GM21381 (cell line): Measurements from ENCODE around the gene C20orf173.
"Not testable (repeated sequence)": the region's sequence is repeated elsewhere in the genome, so short reads cannot be mapped to it uniquely, and the experiment has no call there.

Source experiments
- ATAC-seq: cut with Tn5 transposase; IDR thresholded peaks from one replicate; pipeline ENCODE4 v1.9.1; 2021; ENCODE audit warnings: mild to moderate bottlenecking, moderate library complexity; ENCODE audit not compliant: unreplicated experiment

Gene C20orf173, protein sequence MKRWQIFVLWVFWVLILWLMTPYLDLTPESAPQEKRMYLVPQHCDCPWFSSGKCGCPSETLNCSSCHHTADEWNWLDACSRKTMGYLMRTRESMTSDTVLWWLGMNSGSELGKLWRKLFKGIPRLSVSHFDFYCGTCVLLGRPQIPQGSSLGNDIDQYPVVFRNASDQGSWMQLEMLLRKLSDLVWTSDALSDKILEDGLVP

GRCh38 chr20:35529552-35529951, at the start of gene C20orf173:
TSS of gene C20orf173 (minus strand) at chr20:35529652. CDS start at chr20:35529373, 279 bp downstream.
- ATAC-seq: no peak

GRCh38 chr20:35579196-35579595, 49.7 kb upstream of the C20orf173 start:
- ATAC-seq: no peak

DNA sequence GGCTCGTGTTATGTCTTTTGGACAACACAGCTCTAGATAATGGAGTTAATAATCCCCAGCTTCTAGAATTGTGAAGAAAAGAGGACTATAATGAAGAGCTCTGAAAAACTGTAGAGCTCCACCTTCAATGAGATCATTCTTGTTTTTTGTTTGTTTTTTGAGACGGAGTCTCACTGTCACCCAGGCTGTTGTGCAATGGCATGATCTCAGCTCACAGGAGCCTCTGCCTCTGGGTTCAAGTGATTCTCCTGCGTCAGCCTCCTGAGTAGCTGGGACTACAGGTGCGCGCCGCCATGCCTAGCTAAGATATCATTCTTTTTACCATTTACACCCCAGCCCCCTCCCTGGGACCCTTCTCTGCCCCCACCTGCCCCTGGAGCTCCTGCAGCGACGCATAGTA, 49.0 kb upstream of the C20orf173 start:
- no peak for ATAC-seq

- no peak for ATAC-seq
These were observed 47.4 kb upstream of the C20orf173 start for GRCh38 chr20:35576816-35577215.

DNA sequence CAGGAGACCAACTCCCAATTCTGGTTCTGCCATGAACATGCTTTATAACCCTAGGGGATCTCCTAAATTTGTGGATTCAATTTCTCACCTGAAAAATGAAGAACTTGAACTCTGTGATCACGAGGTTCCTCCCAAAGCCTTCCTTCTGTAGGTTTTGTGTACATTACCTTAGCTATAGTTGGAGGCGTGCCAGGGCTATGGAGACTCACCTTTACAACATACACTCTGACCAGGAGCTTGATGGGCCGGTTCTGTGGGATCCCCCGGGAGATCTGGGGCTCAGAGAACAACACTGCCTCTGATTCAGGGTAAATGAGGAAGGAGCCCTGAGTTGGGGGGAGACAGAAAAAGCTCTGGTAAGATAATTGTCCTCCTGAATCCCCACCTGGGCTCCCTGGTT, 46.5 kb upstream of the C20orf173 start:
- ATAC-seq: no peak

DNA sequence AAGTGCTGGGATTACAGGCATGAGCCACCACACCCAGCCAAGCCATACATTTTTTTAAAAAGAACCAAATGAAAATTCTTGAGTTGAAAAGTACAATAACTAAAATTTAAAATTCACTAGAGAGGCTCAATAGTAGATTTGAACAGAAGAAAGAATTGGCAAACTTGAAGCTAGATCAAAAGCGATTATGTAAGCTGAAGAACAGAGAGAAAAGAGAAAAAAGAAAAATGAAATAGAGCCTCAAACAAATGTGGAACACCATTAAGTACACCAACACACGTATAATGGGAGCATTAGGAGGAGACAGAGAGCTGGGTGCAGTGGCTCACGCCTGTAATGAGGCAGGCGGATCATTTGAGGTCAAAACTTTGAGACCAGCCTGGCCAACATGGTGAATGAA, 43.4 kb upstream of the C20orf173 start:
- no peak for ATAC-seq

DNA sequence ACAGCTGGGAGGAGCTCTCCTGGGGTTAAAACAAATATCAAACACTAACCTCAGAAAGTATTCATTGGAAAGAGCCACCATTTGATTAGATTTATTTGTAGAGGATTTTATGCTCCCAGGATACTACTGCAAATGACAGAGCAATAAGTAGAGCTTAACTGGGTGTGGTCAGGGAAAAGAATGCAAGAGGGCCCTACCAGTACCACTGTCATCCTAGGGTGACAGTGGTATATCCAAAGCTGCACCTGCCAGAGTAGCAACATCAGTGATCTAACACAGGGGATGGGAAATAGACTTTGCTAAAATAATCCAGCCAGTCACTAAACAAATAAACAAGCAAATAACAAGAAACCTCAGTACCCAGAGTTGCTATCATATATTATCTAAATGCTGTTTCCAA, 42.1 kb upstream of the C20orf173 start:
- ATAC-seq: no peak

- ATAC-seq: no peak
These were observed 39.2 kb upstream of the C20orf173 start for GRCh38 chr20:35568645-35569044.

GRCh38 chr20:35564905-35565304, 35.5 kb upstream of the C20orf173 start:
- ATAC-seq: no peak

DNA sequence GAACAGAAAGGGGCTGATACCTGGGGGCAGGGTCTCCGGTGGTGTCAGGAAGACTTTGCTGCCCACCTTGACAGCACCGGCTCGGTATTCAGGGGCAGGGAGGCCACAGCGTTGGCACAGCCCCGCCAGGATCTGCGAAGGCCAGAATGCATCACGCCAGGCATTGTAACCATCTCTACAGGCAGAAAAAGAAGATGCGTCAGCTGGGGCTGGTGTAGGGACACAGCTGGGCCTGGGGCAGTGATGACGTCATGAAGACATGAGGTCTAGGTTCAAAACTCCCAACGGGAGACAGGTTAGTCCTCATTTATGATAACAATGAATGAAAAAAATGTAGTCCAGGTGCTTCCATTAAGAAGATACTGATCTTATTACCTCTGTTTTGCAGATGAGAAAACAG, 34.4 kb upstream of the C20orf173 start:
- no peak for ATAC-seq

DNA sequence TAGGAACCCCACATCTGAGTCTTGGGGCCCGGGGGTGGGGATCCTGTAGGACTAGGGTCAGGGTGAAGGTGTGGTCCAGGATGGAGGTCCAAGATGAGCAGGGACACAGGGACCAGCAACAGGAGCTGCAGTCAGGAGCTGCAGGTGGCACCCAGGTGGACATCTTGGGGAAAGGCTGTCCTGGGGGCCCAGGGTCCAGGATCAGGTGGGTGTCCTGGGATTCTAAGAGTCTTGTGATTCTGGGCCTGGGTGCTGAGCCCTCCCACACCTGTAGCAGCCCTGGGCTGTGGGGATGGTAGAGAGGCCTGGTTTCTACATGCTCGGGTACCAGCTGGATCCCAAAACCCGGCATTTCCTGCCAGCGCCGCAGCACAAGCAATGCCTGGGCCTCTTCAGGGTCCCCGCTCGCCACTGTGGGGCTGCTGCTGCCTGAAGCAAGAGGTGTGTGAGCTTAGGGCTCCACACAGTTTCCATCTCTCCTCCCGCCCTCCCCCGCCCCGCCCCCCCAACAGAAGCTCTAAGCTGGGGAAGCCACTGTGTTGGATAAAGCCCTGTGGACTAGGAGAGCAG, 33.2 kb upstream of the C20orf173 start:
- ATAC-seq: no peak

DNA sequence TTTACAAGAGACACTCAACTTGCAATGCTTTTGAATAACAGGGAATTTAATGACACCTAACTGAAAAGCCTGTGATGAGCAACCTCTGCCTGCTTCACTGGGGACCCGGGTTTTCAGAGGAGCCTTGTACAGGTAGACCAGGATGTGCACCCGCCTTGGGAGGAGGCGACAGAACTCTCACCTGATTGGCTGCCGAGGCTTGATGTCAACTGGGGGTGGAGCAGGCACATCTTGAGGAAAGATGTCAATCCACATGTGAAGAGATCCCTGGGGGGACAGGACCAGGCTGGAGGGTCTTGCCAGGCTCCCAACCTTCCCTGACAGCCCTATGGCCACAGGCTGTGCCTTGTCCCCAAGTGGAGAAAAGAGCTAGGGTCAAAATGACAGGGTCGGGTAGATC, 32.2 kb upstream of the C20orf173 start:
- ATAC-seq: no peak

GRCh38 chr20:35561268-35561667, 31.8 kb upstream of the C20orf173 start:
- no peak for ATAC-seq

GRCh38 chr20:35560541-35560940, 31.1 kb upstream of the C20orf173 start:
- ATAC-seq: no peak

DNA sequence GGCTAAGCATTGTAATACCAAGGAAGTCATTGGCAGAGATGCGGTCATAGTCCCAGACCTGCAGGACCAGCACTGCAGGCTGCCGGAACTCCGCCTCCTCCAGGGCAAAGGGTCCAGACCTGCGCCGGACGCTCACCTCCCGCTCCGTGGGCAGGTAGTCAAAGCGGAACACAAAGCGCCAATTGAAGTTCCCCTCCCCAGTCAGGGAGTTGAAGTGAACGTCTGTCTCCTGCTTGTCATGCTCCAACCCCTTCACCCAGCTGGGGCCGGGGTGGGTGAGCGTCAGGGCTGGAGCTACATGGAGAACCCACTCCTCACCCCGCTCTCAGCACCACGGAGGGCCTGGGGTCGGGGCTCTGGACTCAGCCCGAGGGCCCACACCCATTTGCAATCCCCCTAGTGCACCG, 30.7 kb upstream of the C20orf173 start:
- no peak for ATAC-seq

DNA sequence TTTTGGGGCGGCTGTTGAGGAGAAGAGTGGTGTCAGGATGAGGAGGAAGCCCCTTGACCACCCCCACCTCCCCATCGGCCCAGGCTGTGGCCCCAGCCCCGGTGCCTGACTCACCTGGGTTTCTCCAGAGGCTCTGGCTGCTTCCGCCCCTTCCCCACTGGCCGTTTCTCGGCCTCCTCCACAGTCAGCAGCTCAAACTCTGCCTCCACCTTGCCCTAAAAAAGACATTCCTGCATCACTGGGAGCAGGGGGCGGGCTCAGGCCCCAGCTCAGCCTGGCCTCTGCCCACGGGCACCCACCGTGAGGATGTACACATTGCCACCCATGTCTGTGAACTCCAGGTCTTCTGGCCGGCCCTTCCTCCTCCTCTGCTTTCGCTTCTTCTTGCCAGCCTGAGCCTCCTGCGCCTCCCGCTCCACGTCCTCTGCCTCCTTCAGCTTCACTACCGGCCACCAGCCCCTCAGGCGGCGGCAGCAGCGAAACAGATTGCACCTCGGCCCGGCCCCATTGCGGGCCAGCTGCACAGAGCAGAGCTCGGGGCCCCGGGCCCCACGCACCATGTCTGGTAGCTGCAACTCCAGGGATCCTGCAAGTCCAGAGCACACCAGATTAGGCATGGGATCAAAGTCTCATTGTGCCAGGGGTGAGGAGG, 29.7 kb upstream of the C20orf173 start:
- ATAC-seq: no peak

GRCh38 chr20:35558451-35558850, 29.0 kb upstream of the C20orf173 start:
- ATAC-seq: no peak

DNA sequence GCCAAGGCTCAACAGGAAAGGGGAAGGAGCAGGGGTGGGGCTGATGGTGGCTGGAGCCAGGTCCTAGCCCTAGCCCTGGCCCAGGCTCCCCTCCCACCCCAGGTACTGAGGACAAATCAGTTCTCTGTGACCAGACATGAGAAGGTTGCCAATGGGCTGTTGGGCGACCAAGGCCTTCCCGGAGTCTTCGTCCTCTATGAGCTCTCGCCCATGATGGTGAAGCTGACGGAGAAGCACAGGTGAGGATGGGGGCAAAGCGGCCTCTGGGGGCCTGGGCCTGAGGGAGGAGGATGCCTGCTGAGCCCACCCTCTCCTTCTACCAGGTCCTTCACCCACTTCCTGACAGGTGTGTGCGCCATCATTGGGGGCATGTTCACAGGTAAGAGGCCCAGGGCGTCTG, 27.4 kb upstream of the C20orf173 start:
- ATAC-seq: no peak

DNA sequence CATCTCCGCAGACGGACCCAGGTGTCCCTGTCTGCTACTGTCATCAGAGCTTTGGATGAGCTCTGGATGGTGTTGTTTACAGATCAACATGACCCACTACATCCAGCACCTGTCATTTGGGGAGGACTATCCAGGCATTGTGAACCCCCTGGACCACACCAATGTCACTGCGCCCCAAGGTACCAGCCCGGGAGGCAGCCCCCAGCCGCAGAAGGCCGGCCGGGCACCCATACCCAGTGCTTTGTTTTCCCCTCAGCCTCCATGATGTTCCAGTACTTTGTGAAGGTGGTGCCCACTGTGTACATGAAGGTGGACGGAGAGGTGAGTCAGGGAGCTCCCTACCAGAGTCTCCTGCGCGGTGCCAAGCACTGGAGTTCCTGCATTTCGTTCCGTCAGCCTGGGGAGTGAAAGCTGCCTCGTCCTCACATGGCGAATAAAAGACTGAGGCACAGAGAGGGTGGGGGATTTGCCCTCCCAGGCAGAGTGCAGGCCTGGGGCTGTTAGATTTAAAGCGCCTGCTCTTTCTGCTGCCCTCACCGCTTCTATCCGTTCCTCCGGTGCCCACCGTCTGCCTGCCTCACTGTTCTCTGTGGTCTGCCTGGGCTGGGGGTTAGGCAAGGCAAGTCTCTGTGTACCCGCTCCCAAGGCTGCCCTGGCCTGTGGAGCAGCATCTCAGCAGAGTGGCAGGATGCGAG, 26.6 kb upstream of the C20orf173 start:
- no peak for ATAC-seq

- ATAC-seq: not testable (repeated sequence)
These were observed 26.0 kb upstream of the C20orf173 start for GRCh38 chr20:35555461-35555860.

GRCh38 chr20:35552914-35553313, 23.5 kb upstream of the C20orf173 start:
- ATAC-seq: no peak

DNA sequence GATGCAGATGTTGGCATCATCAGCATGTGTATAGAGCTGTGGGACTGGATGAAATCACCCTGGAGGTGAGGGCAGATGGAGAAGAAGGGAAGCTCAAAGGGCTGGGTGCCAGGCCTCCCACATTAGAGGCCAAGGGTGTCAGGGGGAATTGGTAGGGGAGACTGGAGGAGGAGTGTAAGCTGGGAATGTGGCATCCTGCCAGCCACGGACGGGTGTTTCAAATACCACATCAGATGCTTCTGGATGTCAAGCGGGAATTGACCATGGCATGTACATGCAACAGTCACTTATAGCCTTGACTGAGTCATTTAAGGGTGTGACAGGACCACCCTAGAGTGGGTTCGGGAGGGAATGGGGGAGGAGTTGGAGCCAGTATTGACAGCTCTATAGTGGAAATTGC, 22.1 kb upstream of the C20orf173 start:
- no peak for ATAC-seq
